NCI-H510A treated with DMSO at 0.1 percent for 48 hours (cell line): Measurements from ENCODE around the gene SPDYE17.
"Not testable (repeated sequence)": the region's sequence is repeated elsewhere in the genome, so short reads cannot be mapped to it uniquely, and the experiment has no call there.

ENCODE experiments used
- DNase-seq: peaks from one replicate; lab custom pipeline; 2025; lab: John Stamatoyannopoulos, UW

SPDYE17 gene, protein sequence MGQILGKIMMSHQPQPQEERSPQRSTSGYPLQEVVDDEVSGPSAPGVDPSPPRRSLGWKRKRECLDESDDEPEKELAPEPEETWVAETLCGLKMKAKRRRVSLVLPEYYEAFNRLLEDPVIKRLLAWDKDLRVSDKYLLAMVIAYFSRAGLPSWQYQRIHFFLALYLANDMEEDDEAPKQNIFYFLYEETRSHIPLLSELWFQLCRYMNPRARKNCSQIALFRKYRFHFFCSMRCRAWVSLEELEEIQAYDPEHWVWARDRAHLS

DNA sequence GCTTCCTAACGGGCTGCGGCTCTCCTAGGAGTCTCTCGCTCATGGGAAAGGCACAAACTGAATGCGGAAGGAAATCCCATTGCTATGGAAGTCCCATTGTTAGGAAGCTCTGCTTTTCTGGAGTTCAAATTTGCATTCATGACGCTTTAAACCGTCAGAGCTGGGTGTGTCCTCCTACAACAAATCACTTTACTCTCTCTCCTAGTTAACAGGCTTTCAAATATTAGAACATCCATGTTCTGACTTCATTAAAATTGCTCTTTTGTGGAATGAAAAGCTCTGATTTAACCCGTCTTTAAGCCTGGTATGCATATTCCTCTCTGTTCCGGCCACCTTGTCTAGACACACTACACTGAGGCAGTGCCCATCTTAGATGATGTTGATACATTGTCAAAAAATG, at the start of gene SPDYE17:
Gene SPDYE17 (minus strand): TSS at position 101 of the 400 bp plus-strand sequence. CDS start 1,791 bp downstream, outside the sequence.
- not testable (repeated sequence) for DNase-seq

DNA sequence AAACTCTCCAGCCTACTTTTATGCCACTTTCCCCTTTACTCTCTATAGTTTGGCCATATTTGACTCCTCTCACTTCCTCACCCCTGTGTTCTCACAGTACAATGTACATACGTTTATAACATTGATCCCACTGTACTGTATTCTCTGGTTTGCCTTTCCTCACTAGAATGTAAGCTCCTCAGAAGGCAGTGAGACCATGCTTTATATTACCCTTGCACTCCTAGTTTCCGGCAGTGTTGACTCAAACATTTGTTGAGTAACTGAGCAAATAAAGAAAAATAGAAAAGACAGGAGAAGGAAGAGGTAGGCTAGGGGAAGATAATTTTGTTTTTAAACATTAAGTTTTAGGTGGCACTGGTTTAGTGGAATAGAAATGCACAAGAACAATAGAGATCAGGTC, 48.1 kb upstream of the SPDYE17 start:
- DNase-seq, result not testable (repeated sequence)

DNA sequence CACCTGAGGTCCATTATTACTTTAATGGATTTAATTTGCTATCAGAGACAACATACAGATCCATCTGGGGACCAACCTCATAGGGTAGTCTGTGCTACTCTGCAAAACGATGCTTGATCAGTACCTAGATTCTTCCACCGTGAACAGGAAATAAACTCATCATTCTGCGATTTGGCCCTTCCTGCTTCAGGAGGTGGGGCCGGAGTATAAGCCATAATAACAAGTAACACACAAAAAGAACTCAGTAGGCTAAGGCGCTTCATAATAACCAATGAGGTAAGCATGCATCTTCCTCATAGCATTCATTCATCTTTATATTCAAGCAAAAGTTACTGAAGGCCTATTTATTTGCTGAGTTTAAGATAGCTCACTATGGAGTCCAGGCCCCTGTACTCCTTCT, 47.5 kb upstream of the SPDYE17 start:
- not testable (repeated sequence) for DNase-seq

DNA sequence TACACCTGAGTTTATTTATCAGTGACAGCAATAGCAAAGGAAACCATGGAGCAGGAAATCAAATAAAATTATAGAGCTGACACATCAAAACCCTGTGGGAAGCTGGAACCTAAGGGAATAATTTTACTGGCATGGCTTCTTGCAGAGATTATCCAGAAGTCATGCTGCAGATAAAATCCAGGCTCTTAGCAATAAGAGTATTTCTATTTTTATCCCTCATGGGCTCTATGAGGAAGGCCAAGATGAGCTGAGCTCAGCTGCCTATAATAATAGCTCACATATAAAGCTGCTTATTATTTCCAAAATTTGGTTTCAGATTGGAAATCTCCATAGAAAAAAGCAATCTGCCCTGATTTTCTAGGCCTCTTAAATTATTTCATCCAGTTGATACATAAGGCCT, 47.0 kb upstream of the SPDYE17 start:
- not testable (repeated sequence) for DNase-seq

DNA sequence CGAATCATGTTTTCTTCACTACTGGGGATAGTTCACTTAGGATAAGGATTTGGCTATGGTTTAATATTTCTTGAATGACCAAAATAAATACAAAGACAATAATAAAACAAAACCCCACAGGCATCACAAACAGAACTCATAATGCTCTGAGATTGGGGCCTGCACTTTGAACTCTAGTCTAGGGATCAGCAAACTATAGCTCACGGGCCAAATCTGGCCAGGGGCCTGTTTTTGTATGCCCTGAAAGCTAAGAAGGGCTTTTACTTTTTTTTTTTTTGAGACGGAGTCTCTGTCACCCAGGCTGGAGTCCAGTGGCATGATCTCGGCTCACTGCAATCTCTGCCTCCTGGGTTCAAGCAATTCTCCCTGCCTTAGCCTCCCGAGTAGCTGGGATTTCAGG, 44.9 kb upstream of the SPDYE17 start:
- DNase-seq, result not testable (repeated sequence)

DNA sequence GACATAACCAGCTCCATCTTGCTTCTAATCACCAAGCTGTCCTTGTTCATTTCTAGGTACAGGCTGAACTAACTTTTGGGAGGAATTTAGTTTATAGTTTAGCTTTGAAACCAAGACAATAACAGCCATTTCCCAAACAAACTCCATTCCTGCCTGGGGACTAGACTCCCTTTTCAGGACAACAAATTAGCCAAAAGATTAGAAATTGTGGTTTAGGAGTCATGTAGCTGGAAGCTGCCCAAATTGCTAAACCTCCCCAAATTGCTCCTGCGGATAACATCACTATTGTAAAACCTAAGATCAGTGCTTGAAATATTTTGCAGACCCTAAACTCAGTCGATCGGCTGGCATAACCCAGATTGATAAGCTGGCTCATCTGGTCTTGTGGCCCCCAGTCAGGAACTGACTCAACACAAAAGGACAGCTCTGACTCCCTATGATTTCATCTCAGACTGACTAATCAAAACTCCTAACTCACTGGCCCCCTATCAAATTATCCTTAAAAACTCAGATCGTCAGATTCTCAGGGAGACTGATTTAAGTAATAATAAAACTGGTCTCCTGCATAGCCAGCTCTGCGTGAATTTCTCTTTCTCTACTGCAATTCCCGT, 42.7 kb upstream of the SPDYE17 start:
- DNase-seq, result not testable (repeated sequence)

DNA sequence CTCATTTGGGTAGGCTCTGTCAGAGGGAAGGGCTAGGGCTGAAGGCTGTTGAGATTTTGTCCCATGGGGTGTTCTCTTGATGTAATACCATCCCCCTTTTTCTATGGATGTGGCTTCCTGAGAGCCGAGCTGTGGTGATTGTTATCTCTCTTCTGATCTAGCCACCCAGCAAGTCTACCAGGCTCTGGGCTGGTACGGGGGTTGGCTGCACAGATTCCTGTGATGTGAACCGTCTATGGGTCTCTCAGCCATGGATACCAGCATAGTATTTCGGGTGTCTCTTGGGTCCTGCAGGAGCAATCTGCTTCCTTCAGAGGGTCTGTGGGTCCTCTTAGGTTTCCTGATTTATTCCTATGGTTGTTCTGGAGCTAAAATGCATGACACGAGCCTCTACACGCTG, 38.9 kb upstream of the SPDYE17 start:
- not testable (repeated sequence) for DNase-seq

DNA sequence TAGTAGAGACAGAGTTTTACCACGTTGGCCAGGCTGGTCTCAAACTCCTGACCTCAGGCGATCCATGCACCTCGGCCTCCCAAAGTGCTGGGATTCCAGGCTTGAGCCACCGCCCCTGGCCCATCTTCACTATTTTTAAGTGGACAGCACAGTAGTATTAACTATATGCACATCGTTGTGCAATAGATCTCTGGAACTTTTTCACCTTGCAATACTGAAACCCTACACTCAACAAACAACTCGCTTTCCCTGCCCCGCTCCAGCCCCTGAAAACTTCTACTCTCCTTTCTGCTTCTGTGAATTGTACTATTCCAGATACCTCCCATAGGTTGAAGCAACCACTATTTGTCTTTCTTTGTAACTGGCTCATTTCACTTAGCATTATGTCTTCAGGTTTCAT, 33.7 kb upstream of the SPDYE17 start:
- DNase-seq, result not testable (repeated sequence)

DNA sequence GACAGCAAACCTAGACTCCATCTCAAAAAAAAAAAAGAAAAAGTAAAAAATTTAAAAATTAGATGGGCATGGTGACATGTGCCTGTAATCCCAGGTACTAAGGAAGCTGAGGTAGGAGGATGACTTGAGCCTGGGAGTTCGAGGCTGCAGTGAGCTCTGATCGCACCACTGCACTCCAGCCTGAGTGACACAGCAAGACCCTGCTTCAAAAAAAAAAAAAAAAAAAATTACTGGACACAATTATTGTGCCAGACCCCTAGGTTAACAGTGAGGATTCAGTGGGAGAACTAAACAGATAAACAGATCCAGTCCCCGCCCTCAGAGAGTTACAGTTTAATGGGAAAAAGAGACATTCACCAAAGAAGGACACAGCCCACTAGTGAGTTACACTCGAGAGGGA, 31.6 kb upstream of the SPDYE17 start:
- not testable (repeated sequence) for DNase-seq

DNA sequence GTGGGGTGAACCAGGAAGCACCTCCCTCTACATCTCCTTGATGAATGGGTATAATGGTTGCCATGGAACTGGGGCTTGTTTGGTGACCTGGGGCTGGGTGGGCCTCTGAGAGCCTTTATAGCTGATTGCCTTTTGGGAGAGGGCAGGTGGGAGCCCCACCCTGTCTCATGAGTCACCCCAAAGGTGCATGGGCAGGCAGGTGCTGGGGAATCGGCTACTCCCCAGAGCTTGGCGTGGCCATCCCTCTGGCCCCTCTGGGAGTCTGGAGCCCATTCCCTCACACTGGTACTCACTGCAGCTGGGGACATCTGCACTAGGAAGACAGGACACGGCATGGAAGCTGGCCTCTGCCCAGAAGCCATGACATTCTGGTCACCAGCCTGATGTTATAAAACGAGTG, 30.4 kb upstream of the SPDYE17 start, which contains the start of gene SPDYE18:
Gene SPDYE18 (minus strand): TSS at position 2 of the 400 bp plus-strand sequence. CDS start 2,046 bp downstream, outside the sequence.
- DNase-seq, result not testable (repeated sequence)

DNA sequence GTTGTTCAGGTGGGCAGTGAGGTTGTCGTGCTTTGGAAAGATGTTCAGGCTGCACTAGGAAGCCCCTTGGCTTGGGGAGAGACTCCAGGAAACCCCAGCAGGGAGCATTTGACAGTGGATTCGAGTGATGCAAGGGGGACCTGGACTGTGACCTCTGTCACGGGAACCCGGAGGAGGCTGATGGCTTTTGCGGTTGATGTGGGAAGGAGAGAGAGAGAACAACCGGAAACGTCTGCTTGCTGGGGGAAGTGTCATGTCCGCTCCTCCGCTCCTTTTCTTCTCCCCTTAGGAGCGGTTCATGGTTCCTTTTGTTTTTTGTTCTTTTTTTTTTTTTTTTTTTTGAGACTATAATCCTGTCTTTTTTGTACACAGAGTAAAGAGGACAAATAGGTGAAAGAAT, 5.8 kb downstream of the SPDYE17 start:
- not testable (repeated sequence) for DNase-seq

DNA sequence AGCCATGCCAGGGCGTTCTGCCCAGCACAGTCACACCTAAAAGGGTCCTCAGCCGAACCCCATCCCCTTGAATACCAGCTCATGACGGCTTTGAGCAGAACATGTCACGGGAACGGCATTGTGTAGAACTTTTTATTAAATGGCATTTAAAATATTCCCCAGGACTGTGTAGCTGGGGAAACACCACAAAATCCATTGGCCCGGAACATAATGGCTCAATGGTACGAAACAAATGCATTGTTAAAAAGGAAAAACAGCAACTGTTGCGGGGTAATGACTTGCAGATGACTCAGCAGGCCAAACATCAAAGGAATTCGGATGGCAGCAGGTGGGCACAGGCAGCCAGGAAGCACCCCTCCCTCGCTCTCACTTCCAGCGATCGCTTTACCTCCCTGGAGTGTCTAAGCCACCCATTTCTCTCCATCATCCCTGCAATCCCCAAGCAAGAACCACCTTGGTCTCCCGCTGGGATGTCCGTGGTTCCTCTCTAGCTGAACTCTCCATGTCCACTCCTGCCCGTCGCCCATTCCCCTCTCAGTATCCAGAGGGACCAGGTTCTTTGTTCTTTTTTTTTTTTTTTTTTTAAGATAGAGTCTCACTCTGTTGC, 22.0 kb downstream of the SPDYE17 start:
- DNase-seq, result not testable (repeated sequence)

DNA sequence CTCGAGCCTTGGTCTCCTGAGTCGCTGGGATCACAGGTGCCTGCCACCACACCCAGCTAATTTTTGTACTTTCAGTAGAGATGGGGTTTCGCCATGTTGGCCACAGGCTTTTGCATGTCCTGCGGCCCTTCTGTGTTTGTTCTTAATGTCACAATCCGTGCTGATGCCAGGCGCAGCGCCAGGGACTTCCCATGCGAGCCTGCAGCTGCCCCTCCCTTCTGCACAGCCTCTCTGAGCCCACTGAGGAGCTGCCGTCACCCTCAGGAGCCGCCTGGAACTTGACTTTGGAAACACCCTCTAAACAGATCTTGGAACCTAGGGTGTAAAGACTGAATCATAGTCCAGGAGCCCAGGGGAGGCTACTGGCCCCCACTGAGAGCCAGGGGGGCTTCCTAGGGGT, 24.2 kb downstream of the SPDYE17 start:
- DNase-seq, result not testable (repeated sequence)

DNA sequence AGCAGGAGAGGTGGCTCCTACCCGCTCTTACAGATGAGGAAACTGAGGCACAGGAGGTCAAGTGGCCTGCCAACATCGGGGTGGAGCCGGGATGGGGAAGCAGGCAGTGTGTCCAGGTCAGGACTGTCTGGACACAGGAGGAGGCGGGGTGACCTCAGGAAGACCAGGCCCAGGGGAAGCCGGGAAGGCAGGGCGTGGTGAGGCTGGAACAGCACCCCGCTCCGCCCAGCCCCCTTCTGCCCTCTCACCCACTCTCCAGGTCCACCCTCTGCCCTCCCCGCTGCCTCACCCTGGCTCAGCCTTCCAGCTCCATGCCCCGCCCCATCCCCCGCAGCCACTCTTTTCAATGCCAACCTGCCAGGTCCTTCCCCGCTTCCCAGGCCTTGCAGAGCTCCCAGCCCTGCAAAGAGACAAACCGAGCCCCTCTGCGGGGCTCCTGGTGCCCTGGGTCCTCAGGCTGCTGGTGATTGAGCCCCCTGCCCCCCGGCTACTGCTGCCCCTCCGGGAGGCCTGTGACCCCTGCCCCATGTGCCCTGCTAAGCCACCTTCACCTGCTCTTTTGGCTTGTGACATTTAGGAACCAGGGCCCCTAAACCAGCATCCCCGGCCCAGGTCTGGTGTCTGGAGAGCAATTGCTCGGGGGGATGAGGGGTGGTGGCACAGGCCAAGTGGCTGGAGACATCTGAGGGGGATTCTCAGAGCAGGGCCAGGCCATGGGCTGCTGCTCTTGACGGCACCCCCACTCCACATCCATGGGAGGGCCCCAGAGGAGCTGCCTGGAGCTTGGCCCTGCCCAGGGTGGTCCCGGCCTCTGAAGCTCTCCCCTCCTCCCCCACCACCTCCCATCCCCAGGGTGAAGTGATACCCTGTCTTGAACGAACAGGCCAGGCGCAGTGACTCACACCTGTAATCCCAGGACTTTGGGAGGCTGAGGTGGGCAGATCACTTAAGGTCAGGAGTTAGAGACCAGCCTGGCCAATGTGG, 25.7 kb downstream of the SPDYE17 start:
- DNase-seq, result not testable (repeated sequence)

DNA sequence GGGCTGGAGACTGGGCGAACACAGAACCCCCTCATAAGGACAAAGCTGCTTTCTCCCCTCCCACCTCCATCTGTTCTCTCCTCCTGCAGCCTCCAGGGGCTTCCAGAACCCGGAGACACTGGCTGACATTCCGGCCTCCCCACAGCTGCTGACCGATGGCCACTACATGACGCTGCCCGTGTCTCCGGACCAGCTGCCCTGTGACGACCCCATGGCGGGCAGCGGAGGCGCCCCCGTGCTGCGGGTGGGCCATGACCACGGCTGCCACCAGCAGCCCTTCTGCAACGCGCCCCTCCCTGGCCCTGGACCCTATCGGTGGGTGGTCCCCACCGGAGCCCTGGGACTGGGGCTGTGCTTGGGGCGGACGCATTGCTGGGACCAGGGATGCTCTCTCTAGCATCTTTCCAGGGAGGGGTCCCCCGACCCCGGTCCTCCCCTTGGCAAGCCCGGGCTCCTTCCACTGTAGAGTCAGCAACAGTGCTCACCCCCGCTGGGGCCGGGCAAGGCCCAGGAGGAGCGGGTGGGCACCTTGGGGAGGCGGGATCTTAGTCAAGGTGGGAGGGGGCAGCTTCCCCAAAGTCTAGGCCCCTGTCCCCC, 26.6 kb downstream of the SPDYE17 start:
- DNase-seq, result not testable (repeated sequence)

DNA sequence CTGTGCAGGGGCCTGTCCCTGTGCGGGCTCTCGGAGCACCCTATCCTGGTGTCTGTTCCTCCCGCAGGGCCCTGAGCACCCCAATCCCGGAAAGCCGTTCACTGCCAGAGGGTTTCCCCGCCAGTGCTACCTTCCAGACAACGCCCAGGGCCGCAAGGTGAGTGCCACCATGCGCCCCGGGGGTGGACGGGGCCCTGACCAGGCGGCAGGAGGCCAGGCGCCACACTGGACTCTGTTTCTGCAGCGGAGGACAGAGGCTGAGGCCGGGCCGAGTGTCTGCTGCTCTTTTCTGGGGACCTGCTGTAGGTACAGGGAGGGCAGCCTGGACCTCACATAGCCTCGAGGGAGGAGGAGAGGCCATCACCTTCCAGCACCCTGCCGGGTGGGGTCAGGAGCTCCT, 28.0 kb downstream of the SPDYE17 start:
- DNase-seq, result not testable (repeated sequence)

DNA sequence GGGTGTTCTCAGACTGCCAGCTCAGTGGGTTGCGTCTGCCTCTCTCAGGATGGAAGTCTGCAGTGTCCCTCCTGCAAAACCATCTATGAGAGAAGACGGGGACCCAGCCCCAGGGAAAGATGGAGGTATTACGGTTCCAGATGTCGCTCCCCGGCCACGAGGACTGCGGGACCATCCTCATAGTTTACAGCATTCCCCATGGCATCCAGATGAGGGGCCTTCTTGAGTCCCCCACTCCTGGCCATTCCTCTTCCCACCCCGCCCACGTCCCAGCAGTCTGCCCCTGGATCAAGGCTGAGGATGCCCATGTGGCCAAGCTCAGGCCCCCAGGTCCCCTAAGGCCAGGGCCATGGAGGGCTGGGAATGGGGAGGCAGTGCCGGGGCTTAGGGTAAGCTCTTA, 28.9 kb downstream of the SPDYE17 start:
- DNase-seq, result not testable (repeated sequence)

DNA sequence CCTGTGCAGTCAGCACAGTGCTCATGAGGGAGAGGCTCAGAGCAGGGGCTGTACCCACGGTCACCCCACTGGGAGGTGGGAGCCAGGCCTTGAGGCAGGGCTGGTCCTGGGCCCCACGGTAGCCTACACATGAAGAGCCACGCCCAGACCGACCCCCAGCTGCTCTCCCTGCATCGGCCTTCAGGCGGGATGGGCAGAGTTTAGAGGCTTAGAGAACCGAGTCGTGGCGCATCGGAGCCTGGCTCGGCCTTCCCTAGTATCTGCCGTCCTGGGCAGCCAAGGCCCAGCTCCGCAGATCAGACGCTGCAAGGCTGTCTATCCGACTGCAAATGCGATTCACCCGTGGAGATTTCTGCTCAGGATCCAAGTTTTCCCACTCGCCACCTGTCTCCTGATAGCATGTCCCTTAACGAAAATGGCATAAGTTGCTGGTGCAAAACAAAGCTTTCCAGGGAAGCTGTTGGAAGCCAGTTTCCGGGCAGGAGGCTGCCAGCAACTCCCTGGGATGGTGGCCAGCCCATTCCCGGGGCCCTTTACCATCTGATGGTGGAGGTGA, 29.4 kb downstream of the SPDYE17 start:
- not testable (repeated sequence) for DNase-seq

DNA sequence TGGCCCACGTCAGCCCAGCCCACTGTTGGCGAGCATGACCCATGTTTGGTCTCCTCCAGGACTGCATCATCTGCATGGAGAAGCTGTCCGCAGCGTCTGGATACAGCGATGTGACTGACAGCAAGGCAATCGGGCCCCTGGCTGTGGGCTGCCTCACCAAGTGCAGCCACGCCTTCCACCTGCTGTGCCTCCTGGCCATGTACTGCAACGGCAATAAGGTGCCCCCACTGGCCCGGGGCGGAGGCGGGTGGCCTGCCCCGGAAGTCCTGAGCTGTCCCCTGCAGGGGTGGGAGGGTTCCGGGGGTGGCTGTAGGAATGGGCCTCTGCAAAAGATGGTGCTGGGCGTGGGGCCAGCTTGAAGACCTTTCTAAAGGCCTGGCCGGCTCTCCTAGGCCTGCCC, 30.1 kb downstream of the SPDYE17 start:
- not testable (repeated sequence) for DNase-seq

DNA sequence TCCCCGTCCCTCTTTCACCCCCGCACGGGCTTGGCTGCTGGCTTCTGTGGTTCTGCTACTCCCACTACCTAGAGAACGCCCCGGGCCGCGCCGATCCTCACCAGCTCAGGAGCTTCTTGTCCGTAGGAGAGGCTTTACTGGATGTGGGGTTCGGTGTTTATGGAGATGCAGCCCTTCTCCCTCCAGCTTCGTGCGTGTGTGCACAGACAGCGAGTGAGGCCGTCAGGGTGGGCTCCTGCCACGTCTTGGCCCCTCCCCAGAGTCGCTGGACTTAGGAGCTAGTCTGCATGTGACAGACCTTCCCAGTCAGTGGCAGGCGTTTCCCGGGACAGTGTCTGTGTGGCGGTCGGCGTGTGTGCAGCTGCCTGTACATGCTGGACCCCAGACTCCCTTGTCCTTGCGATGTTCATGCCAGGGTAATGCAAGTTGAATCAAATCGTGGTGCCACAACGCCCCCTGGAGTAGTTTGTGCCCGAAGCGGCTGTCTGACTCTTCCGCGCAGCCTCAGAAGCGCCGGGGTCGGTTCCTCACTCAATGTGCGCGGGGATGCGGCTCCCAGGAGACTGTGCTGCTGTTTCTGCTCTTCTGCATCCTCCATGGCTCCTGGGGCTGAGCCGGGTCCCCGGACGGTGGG, 32.6 kb downstream of the SPDYE17 start:
- DNase-seq, result not testable (repeated sequence)
